RWPE1 (cell line): Measurements from ENCODE around the gene EXD2.

Experiments
- CTCF ChIA-PET: fragments of 350-600 bp; sonication (Branson Sonifier 250); formaldehyde crosslinking; extraction: SDS; loops from one replicate; lab custom pipeline; 2021; lab: Yijun Ruan, JAX
- POLR2A ChIA-PET: fragments of 400-600 bp; formaldehyde crosslinking; extraction: SDS; loops from one replicate; lab custom pipeline; 2020; ENCODE audit warnings: antibody characterized with exemption; ENCODE audit not compliant: low non-redundant PET; lab: Yijun Ruan, JAX
- DNase-seq: peaks from one replicate; pipeline ENCODE4 v3.0.0; 2012; ENCODE audit warnings: low spot score
- H3K27ac ChIP-seq: fragments of 450-650 bp; 2 replicates; pipeline ENCODE4 v1.5.1; 2017
- CTCF ChIP-seq: fragments of 450-650 bp; conservative IDR thresholded peaks from 2 replicates; pipeline ENCODE4 v1.5.1; 2017; ENCODE audit warnings: low read depth, mild to moderate bottlenecking

The EXD2 gene

GRCh38 chr14:69262516-69262915 is 71.2 kb downstream of the EXD2 start:
- no peak for DNase-seq
- no peak overlapping the region for H3K27ac ChIP-seq
- CTCF ChIA-PET, result interaction anchor here (0.5 to 0.6 kb wide), 3 partner anchors 31 to 239 kb away, joined by 3 read pairs; no protein-coding TSS in a partner anchor
- no peak for TF ChIP-seq CTCF
- POLR2A ChIA-PET, result no interaction called here

- no peak for TF ChIP-seq CTCF
Observed at GRCh38 chr14:69263364-69263763, 72.1 kb downstream of the EXD2 start.

GRCh38 chr14:69263771-69264170 is 72.5 kb downstream of the EXD2 start:
- ChIA-PET CTCF (interaction anchor here (0.7 kb wide), 1 partner anchor 926 kb away, joined by 3 read pairs; no protein-coding TSS in a partner anchor), POLR2A (no interaction called here)

More at GRCh38 chr14:69263364-69263763, 72.1 kb downstream of the EXD2 start:
- DNase-seq, result peak; percentile 39
- ChIA-PET CTCF (interaction anchor here (0.7 kb wide), 1 partner anchor 927 kb away, joined by 3 read pairs; no protein-coding TSS in a partner anchor), POLR2A (no interaction called here)
- H3K27ac ChIP-seq, result no peak overlapping the region

GRCh38 chr14:69266572-69267345 is 75.5 kb downstream of the EXD2 start:
- TF ChIP-seq CTCF, result no peak
- ChIA-PET CTCF (interaction anchor here (1.2 kb wide), 1 partner anchor 76 kb away, joined by 3 read pairs; no protein-coding TSS in a partner anchor), POLR2A (no interaction called here)
- H3K27ac ChIP-seq, result no peak overlapping the region
- DNase-seq, result no peak

More at GRCh38 chr14:69263771-69264170, 72.5 kb downstream of the EXD2 start:
- DNase-seq, result no peak
- no peak for TF ChIP-seq CTCF
- no peak overlapping the region for H3K27ac ChIP-seq

GRCh38 chr14:69267492-69267891 is 76.2 kb downstream of the EXD2 start:
- POLR2A ChIA-PET, result no interaction called here
- CTCF ChIA-PET, result interaction anchor here (1.2 kb wide), 1 partner anchor 75 kb away, joined by 3 read pairs; no protein-coding TSS in a partner anchor
- TF ChIP-seq CTCF, result no peak
- DNase-seq, result no peak
- H3K27ac ChIP-seq, result no peak overlapping the region

- CTCF ChIA-PET, result interaction anchor here (0.6 to 1.2 kb wide), 3 partner anchors 8 to 114 kb away, joined by 3 to 6 read pairs (median 3); partner anchors contain the start of gene GALNT16
Observed at GRCh38 chr14:69268223-69268622, 76.9 kb downstream of the EXD2 start.

More at GRCh38 chr14:69268223-69268622, 76.9 kb downstream of the EXD2 start:
- POLR2A ChIA-PET, result no interaction called here
- DNase-seq, result no peak
- TF ChIP-seq CTCF, result no peak
- no peak overlapping the region for H3K27ac ChIP-seq
